ENCODE results near the gene TPSD1. TPM values are rescaled to one million over a fixed set of nuclear protein-coding genes. Genes with fewer than 3 reads are reported as not detected.

Gene TPSD1
- total and polyA plus RNA-seq, 2 donors (not counting 1 experiment from before 2014, with no cell fraction given) = not detected

DNA sequence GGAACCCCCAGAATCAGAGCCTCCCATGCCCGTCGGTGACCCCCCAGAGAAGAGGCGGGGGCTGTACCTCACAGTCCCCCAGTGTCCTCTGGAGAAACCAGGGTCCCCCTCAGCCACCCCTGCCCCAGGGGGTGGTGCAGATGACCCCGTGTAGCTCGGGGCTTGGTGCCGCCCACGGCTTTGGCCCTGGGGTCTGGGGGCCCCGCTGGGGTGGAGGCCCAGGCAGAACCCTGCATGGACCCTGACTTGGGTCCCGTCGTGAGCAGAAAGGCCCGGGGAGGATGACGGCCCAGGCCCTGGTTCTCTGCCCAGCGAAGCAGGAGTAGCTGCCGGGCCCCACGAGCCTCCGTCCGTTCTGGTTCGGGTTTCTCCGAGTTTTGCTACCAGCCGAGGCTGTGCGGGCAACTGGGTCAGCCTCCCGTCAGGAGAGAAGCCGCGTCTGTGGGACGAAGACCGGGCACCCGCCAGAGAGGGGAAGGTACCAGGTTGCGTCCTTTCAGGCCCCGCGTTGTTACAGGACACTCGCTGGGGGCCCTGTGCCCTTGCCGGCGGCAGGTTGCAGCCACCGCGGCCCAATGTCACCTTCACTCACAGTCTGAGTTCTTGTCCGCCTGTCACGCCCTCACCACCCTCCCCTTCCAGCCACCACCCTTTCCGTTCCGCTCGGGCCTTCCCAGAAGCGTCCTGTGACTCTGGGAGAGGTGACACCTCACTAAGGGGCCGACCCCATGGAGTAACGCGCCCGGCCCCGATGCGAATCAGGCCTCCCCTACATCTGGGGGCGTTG is 34.8 kb upstream of the TPSD1 start:
- intact Hi-C loops (cut with micrococcal nuclease) = no loop called here
- ATAC-seq (ENCODE audit: low read depth) (no peak), DNase-seq (no peak)
- Histone ChIP-seq H3K4me1 (ENCODE audit: control insufficient read depth in 2 of 2, insufficient read depth in 2 of 2, low read length in 2 of 2) (no peaks in the 10 kb centered on the region), H4K20me1 (ENCODE audit: control insufficient read depth, insufficient read depth, low read length, poor library complexity, severe bottlenecking) (no peaks in the 10 kb centered on the region), H3K27ac (ENCODE audit: low read length in 2 of 2) (no peak overlapping the region), H3K9me3 (ENCODE audit: control extremely low read depth in 1 of 3, control insufficient read depth in 2 of 3, insufficient read depth in 1 of 3, low read length in 2 of 3) (no peaks in the 10 kb centered on the region), H3K4me3 (ENCODE audit: control extremely low read depth in 1 of 5, extremely low read depth in 1 of 5, insufficient read depth in 1 of 5, low read depth in 2 of 5, low read length in 4 of 5) (no peak overlapping the region), H3K27me3 (replicated peaks in 1 of 4; ENCODE audit: control extremely low read depth in 1 of 4, control insufficient read depth in 3 of 4, insufficient read depth in 4 of 4, low read length in 3 of 4) (no peaks in the 10 kb centered on the region), H2AFZ (ENCODE audit: insufficient read depth, low read depth, low read length, poor library complexity, severe bottlenecking) (no peak overlapping the region), H3K36me3 (replicated peaks in 1 of 2; ENCODE audit: control extremely low read depth in 1 of 2, control insufficient read depth in 1 of 2, extremely low read depth in 1 of 2, insufficient read depth in 2 of 2, low read length in 1 of 2) (no peaks in the 10 kb centered on the region), H3K4me2 (replicated peaks; ENCODE audit: low read depth, low read length, poor library complexity, severe bottlenecking) (no peak overlapping the region), H3K79me2 (ENCODE audit: control insufficient read depth, insufficient read depth, low read length) (no peaks in the 10 kb centered on the region), H3K9ac (ENCODE audit: low read length) (no peak overlapping the region)
- Mint-ChIP-seq H3K9me3 (ENCODE audit: insufficient read depth) (no peaks in the 10 kb centered on the region), H3K4me1 (no peaks in the 10 kb centered on the region), H3K27ac (no peak overlapping the region), H3K27me3 (no peaks in the 10 kb centered on the region), H3K4me3 (no peak overlapping the region)
- ChIA-PET POLR2A (interaction anchor here (0.6 kb wide), 1 partner anchor 762 kb away, joined by 7 read pairs; no protein-coding TSS in a partner anchor), CTCF (no interaction called here)
- 87% methylated on average over 48 of the region's 48 CpGs for WGBS (ENCODE audit: insufficient coverage)
- TF ChIP-seq EZH2 (IDR thresholded peaks at IDR 0.05; ENCODE audit: borderline replicate concordance, insufficient read depth, low read depth, low read length, poor library complexity, severe bottlenecking) = no peak

DNA sequence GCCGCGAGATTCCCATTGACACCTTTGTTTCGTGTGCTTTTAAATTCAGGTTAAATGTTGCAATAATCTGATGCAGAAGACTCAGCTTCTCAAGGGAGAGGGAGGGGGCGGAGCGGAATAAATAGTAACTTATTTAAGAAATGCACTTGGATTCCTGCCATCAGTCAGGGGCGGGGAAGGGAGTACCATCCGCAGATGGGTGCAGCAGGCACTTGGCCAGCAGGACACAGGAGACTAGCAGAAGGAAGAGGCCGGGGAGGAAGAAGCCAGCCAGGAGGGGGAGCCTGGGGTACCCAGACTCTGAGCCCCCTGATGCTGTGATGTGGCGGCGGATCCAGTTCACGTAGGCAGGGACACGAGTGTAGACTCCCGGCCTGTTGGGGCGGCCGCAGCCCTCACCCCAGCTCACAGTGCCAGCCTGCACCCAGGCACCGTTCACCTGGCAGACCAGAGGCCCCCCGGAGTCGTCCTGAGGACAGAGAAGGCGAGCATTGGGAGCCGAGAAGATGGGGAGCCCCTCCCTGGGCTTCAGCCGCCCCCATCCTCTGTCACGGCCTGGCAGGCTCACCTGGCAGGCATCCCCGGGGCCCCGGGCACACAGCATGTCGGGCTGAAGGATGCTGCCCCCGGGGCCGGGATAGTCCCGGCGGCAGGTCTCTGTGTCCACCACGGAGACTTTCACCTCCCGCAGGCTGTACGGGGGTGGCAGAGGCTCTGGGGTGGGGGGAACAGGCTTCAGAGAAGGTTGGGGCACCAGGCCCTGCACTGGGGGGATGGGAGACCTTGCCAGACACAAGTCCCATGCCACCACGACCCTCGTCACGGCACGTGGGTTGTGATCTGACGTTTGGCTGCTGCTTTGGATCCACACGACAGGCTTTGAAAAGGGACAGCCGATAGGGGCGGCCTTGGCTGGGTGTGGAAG is 34.0 kb upstream of the TPSD1 start:
- 81% methylated on average over 35 of the region's 40 CpGs for WGBS (ENCODE audit: insufficient coverage)
- Histone ChIP-seq H4K20me1 (ENCODE audit: control insufficient read depth, insufficient read depth, low read length, poor library complexity, severe bottlenecking) (no peaks in the 10 kb centered on the region), H3K27me3 (replicated peaks in 1 of 4; ENCODE audit: control extremely low read depth in 1 of 4, control insufficient read depth in 3 of 4, insufficient read depth in 4 of 4, low read length in 3 of 4) (no peaks in the 10 kb centered on the region), H3K36me3 (replicated peaks in 1 of 2; ENCODE audit: control extremely low read depth in 1 of 2, control insufficient read depth in 1 of 2, extremely low read depth in 1 of 2, insufficient read depth in 2 of 2, low read length in 1 of 2) (no peaks in the 10 kb centered on the region), H3K4me2 (replicated peaks; ENCODE audit: low read depth, low read length, poor library complexity, severe bottlenecking) (no peak overlapping the region), H3K4me1 (ENCODE audit: control insufficient read depth in 2 of 2, insufficient read depth in 2 of 2, low read length in 2 of 2) (no peaks in the 10 kb centered on the region), H3K4me3 (ENCODE audit: control extremely low read depth in 1 of 5, extremely low read depth in 1 of 5, insufficient read depth in 1 of 5, low read depth in 2 of 5, low read length in 4 of 5) (no peak overlapping the region), H3K9ac (ENCODE audit: low read length) (no peak overlapping the region), H3K9me3 (ENCODE audit: control extremely low read depth in 1 of 3, control insufficient read depth in 2 of 3, insufficient read depth in 1 of 3, low read length in 2 of 3) (no peaks in the 10 kb centered on the region), H2AFZ (ENCODE audit: insufficient read depth, low read depth, low read length, poor library complexity, severe bottlenecking) (no peak overlapping the region), H3K27ac (ENCODE audit: low read length in 2 of 2) (no peak overlapping the region), H3K79me2 (ENCODE audit: control insufficient read depth, insufficient read depth, low read length) (no peaks in the 10 kb centered on the region)
- TF ChIP-seq, protein P1, sequence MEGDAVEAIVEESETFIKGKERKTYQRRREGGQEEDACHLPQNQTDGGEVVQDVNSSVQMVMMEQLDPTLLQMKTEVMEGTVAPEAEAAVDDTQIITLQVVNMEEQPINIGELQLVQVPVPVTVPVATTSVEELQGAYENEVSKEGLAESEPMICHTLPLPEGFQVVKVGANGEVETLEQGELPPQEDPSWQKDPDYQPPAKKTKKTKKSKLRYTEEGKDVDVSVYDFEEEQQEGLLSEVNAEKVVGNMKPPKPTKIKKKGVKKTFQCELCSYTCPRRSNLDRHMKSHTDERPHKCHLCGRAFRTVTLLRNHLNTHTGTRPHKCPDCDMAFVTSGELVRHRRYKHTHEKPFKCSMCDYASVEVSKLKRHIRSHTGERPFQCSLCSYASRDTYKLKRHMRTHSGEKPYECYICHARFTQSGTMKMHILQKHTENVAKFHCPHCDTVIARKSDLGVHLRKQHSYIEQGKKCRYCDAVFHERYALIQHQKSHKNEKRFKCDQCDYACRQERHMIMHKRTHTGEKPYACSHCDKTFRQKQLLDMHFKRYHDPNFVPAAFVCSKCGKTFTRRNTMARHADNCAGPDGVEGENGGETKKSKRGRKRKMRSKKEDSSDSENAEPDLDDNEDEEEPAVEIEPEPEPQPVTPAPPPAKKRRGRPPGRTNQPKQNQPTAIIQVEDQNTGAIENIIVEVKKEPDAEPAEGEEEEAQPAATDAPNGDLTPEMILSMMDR (IDR thresholded peaks at IDR 0.05) = no peak
- TF ChIP-seq EZH2 (IDR thresholded peaks at IDR 0.05; ENCODE audit: borderline replicate concordance, insufficient read depth, low read depth, low read length, poor library complexity, severe bottlenecking) = no peak
- DNase-seq (no peak), ATAC-seq (ENCODE audit: low read depth) (no peak)
- no peak overlapping the region for H3K27ac Mint-ChIP-seq
- intact Hi-C loops (cut with micrococcal nuclease) = no loop called here
- no peaks in the 10 kb centered on the region for H3K9me3 Mint-ChIP-seq (ENCODE audit: insufficient read depth)
- no peaks in the 10 kb centered on the region for H3K4me1 Mint-ChIP-seq
- ChIA-PET POLR2A (no interaction called here), CTCF (no interaction called here)
- H3K27me3 Mint-ChIP-seq = no peaks in the 10 kb centered on the region
- H3K4me3 Mint-ChIP-seq = no peak overlapping the region
